Right lobe of liver (tissue), 6 donors: Measurements from ENCODE around the gene BTAF1. TPM values are rescaled to one million over a fixed set of nuclear protein-coding genes. Genes with fewer than 3 reads are reported as not detected.
A peak's percentile ranks its signal among the peaks of the same experiment; 100 is the strongest.

Experiments
- ATAC-seq, 4 donors: fragments of 200-7000 bp; cut with Tn5 transposase; one replicate each; pipeline ENCODE4 v1.9.1; 2020; ENCODE audit warnings: mild to moderate bottlenecking in 4 of 4, moderate library complexity in 4 of 4
- DNase-seq, 3 donors: peaks; one replicate each; pipeline ENCODE4 v3.0.0-alpha.2; 2020
- H3K27ac ChIP-seq, 3 donors: fragments of 200-600 bp; one replicate each; pipeline ENCODE4 v1.8.0; 2022
- H3K27me3 ChIP-seq, 2 donors: fragments of 200-600 bp; one replicate each; pipeline ENCODE4 v1.8.0; 2022
- H3K36me3 ChIP-seq, 4 donors: fragments of 200-600 bp; sonication (generic) in 1 of 4; one replicate each; pipeline versions ENCODE4 v1.5.1 to v1.8.0; 2017 to 2022; ENCODE audit warnings: control low read depth in 1 of 4
- H3K4me1 ChIP-seq, 4 donors: fragments of 200-600 bp; sonication (generic) in 1 of 4; one replicate each; pipeline versions ENCODE4 v1.5.1 to v1.8.0; 2017 to 2022; ENCODE audit warnings: control low read depth in 1 of 4
- H3K4me3 ChIP-seq, 3 donors: fragments of 200-600 bp; one replicate each; pipeline ENCODE4 v1.8.0; 2022
- H3K9me3 ChIP-seq, 4 donors: fragments of 200-600 bp; sonication (generic) in 1 of 4; one replicate each; pipeline versions ENCODE4 v1.5.1 to v1.8.0; 2017 to 2022; ENCODE audit warnings: control low read depth in 1 of 4
- POLR2A ChIP-seq: fragments of 450-650 bp; IDR thresholded peaks from one replicate; pipeline ENCODE4 v1.6.1; 2017; ENCODE audit warnings: antibody characterized with exemption, mild to moderate bottlenecking
- WGBS: methylation state at CpG from one replicate; pipeline ENCODE4 v1.1.6; 2018; ENCODE audit warnings: low coverage, low lambda C conversion rate; ENCODE audit not compliant: insufficient coverage; ENCODE audit errors: missing lambda C conversion rate; 5-methylcytosine and 5-hydroxymethylcytosine counted together
- intact Hi-C, 2 donors: fragments of 100-400 bp; cut with DNase I; formaldehyde crosslinking; loops; one replicate each; pipeline versions ENCODE4 v1.11.2 to v1.14.1; 2022
- total RNA-seq, 6 experiments: library from RNA; depleted of rRNA in 2 of 6; stranded (reverse); fragments of >200 nt in 2 of 6; fragmentation: NEBNext Ultra II Directional in 3 of 6; extraction: Animal tissue kit (Norgen Biotek cat#: 25700) in 3 of 6; gene quantifications; one replicate each; pipeline versions ENCODE4 v1.1.0 to v1.2.4, GENCODE V29; 2016 to 2023
- TF ChIP-seq, protein P1 (sequence below), 4 donors: fragments of 200-600 bp in 3 of 4; fragments of 450-650 bp in 1 of 4; IDR thresholded peaks; one replicate each; pipeline versions ENCODE4 v1.5.1 to v1.8.0; 2016 to 2022; ENCODE audit warnings: antibody characterized with exemption in 4 of 4, mild to moderate bottlenecking in 2 of 4
- donor health status: DM: no; HTN: yes; CAD: no.
- donor health status: DM: no; HTN: no; CAD: no.
- donor health status: DM: no; HTN: no; CAD: no.
- donor health status: DM: no; HTN: yes; CAD: no.
- donor health status: DM: no; HTN: yes; CAD: no.

Gene BTAF1
- total RNA-seq, 6 experiments from 2014 or later, result 13.4 to 20.3 (median 17.4) TPM

DNA sequence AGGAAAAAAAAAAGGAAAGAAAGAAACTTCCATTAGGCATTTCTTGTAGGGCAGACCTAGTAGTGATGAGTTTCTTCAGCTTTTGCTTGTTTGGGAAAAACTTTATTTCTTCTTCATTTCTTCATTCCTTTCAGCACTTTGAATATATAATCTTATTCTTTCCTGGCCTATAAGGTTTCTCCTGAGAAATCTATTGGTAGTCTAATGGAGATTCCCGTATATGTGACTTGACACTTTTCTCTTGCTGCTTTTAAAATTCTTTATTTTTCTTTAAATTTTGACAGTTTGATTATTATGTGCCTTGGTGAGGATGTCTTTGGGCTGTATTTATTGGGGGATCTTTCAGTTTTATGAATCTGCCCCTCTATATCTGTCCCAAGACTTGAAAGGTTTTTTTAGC is 3.9 kb upstream of the BTAF1 start:
- DNase-seq (no peak), ATAC-seq (no peak)
- intact Hi-C loops, result no loop called here
- H3K9me3 ChIP-seq, result peaks cover 0 to 6% (median 0%) of the 10 kb centered on the region in 4 donors
- no peak for TF ChIP-seq POLR2A
- TF ChIP-seq, protein P1, sequence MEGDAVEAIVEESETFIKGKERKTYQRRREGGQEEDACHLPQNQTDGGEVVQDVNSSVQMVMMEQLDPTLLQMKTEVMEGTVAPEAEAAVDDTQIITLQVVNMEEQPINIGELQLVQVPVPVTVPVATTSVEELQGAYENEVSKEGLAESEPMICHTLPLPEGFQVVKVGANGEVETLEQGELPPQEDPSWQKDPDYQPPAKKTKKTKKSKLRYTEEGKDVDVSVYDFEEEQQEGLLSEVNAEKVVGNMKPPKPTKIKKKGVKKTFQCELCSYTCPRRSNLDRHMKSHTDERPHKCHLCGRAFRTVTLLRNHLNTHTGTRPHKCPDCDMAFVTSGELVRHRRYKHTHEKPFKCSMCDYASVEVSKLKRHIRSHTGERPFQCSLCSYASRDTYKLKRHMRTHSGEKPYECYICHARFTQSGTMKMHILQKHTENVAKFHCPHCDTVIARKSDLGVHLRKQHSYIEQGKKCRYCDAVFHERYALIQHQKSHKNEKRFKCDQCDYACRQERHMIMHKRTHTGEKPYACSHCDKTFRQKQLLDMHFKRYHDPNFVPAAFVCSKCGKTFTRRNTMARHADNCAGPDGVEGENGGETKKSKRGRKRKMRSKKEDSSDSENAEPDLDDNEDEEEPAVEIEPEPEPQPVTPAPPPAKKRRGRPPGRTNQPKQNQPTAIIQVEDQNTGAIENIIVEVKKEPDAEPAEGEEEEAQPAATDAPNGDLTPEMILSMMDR (IDR thresholded peaks at IDR 0.05), result no peak
- no peak overlapping the region for H3K27ac ChIP-seq
- no peak overlapping the region for H3K4me3 ChIP-seq
- WGBS, result 91% methylated on average over 1 of the region's 1 CpG
- peaks cover 0 to 3% (median 0%) of the 10 kb centered on the region in 4 donors for H3K4me1 ChIP-seq
- H3K27me3 ChIP-seq, result no peaks in the 10 kb centered on the region
- no peaks in the 10 kb centered on the region for H3K36me3 ChIP-seq

DNA sequence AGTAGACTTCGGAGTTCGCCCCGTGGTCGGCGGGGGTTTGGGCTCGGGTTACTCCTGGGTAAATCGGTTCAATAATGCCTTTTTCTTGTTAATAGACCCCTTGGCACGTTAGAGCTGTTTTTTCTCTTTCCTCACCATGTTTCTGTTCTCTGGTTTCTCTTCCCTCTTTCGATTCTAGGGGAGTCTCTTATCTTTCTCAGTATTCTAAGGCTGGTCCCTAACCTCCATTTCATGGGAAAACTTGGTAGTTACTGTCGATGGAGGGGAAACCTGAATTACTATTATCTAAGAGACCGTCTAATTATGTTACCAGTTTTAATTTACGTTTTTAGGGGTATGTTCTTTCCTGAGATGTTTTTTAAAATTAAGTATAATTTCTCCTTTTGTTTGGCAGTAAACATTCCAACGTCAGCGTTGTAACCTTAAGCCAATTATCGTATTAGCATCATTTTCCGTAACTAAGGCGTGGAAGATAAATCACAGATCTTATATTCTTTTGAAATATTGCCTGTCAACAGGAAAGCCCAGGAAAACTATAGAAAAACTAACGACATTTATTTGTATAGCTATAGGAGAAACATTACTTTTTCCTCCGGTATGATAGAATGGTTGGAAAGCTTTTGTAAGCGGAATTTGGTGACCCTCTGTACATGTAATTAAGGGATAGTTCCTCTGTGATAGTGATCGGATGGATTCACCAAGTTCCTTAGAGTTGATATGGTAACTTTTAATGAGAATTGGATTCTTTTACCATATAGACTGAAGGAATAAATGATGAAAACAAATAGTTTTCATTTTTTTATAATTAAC is 847 bp downstream of the BTAF1 start:
- WGBS, result 2% methylated on average over 21 of the region's 21 CpGs
- TF ChIP-seq, protein P1 (IDR thresholded peaks at IDR 0.05), result no peak
- TF ChIP-seq POLR2A, result no peak
- peak overlapping the region; percentile 95 to 98 (median 98) for H3K27ac ChIP-seq
- DNase-seq, result no peak
- H3K4me1 ChIP-seq, result peaks cover 0 to 10% (median 0%) of the 10 kb centered on the region in 4 donors
- H3K4me3 ChIP-seq, result peak overlapping the region; percentile 69 to 89 (median 82)
- H3K27me3 ChIP-seq, result no peaks in the 10 kb centered on the region
- intact Hi-C loops, result no loop called here
- no peaks in the 10 kb centered on the region for H3K36me3 ChIP-seq
- peaks cover 0 to 5% (median 0%) of the 10 kb centered on the region in 4 donors for H3K9me3 ChIP-seq
- ATAC-seq, result peak; percentile 13 to 37 (median 24)

DNA sequence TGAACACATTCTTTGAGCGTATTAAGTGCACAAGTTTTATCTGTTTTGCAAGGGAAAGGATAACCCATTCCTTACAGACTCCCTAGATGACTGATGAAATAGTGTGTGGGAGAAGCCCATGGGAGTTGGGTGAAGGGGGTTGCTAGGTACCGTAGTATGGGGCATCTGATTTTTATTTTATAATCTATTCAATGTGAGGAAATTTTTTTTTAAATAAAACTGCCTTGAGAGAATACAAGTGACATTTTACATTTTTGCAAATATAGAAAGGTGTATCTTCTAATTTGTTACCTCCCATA is 1.4 kb downstream of the BTAF1 start:
- Histone ChIP-seq H3K27ac (no peak overlapping the region), H3K36me3 (no peaks in the 10 kb centered on the region), H3K9me3 (no peaks in the 10 kb centered on the region), H3K4me3 (peak overlapping the region; percentile 69 to 89 (median 82)), H3K27me3 (no peaks in the 10 kb centered on the region), H3K4me1 (peaks cover 0 to 13% (median 0%) of the 10 kb centered on the region in 4 donors)
- ATAC-seq, result no peak
- no peak for DNase-seq
- WGBS, result 51% methylated on average over 2 of the region's 2 CpGs
- TF ChIP-seq, protein P1 (IDR thresholded peaks at IDR 0.05), result no peak
- TF ChIP-seq POLR2A, result no peak
- intact Hi-C loops, result no loop called here

DNA sequence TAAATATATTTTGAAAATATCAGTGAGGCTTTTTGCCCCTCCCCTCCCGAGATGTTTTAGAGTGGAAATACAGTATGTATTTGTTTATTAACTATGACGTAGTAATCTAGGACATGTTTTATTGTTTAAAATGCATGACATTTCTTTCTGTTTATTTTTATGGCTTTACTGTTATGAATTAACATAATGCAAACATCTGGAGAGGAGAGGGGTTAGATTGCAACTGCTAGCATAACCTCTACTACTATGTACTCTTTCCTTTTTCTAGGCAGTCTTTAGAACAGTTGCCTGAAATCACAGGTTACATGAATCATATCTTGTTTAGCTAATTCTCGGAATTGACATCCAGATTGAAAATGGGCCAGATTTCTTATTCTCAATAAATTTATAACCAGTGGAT is 7.4 kb downstream of the BTAF1 start:
- whole genome bisulfite sequencing, result 81% methylated on average over 3 of the region's 3 CpGs
- Histone ChIP-seq H3K27ac (no peak overlapping the region), H3K4me3 (no peak overlapping the region), H3K9me3 (no peaks in the 10 kb centered on the region), H3K27me3 (no peaks in the 10 kb centered on the region), H3K36me3 (peaks cover 0 to 6% (median 1%) of the 10 kb centered on the region in 4 donors), H3K4me1 (peaks cover 0 to 10% (median 0%) of the 10 kb centered on the region in 4 donors)
- DNase-seq (no peak), ATAC-seq (no peak)
- intact Hi-C loops, result no loop called here
- TF ChIP-seq, protein P1 (IDR thresholded peaks at IDR 0.05), result no peak
- no peak for TF ChIP-seq POLR2A
